SH-SY5Y (cell line): ENCODE measurements around the gene TEX13C.

Source experiments
- GATA2 ChIP-seq: IDR thresholded peaks from 2 replicates; pipeline ENCODE4 v1.6.1; 2011; ENCODE audit warnings: mild to moderate bottlenecking, low read depth, low read length
- GATA3 ChIP-seq: IDR thresholded peaks from 2 replicates; pipeline ENCODE4 v1.6.1; 2011; ENCODE audit warnings: low read depth, mild to moderate bottlenecking, low read length, moderate library complexity

DNA sequence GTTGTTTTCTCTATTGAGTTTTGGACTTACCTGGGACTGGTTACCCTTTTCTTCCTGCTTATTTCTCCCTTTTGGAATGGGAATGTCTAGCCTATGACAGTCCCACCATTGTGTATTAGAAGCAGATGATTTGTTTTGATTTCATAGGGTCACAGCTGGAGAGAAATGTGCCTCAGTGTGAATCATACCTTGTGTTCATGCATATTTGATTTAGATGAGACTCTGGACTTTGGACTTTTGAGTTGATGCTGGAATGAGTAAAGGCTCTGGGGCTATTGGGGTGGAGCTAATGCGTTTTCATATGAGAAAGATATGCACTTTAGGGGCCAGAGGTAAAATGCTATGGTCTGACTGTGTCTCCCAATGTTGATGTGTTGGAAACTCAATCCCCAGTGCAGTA is 30.5 kb upstream of the TEX13C start:
- TF ChIP-seq GATA3 (no peak), GATA2 (no peak)
